Mesenchymal stem cell (in vitro differentiated cells and primary cell): Measurements from ENCODE around the gene CDH18.

Source experiments
- DNase-seq: peaks from one replicate; pipeline ENCODE4 v3.0.0-alpha.2; 2013
- H2AFZ ChIP-seq: one replicate; pipeline ENCODE4 v1.6.1; 2013; ENCODE audit warnings: low read depth, mild to moderate bottlenecking, control low read depth, inconsistent platforms, low read length, moderate library complexity
- H2AK5ac ChIP-seq: 2 replicates; pipeline ENCODE4 v1.6.1; 2013; ENCODE audit warnings: low read length, moderate library complexity, mild to moderate bottlenecking, inconsistent platforms; ENCODE audit not compliant: severe bottlenecking
- H2BK120ac ChIP-seq: one replicate; pipeline ENCODE4 v1.6.1; 2013; ENCODE audit warnings: low read depth, mild to moderate bottlenecking, inconsistent platforms, low read length, moderate library complexity
- H2BK12ac ChIP-seq, 2 experiments: one replicate each; pipeline ENCODE4 v1.6.1; 2013; ENCODE audit warnings: inconsistent platforms in 2 of 2, low read length in 2 of 2, mild to moderate bottlenecking in 2 of 2, moderate library complexity in 2 of 2, control low read depth in 1 of 2
- H2BK15ac ChIP-seq: one replicate; pipeline ENCODE4 v1.6.1; 2013; ENCODE audit warnings: mild to moderate bottlenecking, low read depth, inconsistent platforms; ENCODE audit not compliant: poor library complexity, severe bottlenecking
- H2BK5ac ChIP-seq: 2 replicates; pipeline ENCODE4 v1.6.1; 2013; ENCODE audit warnings: low read depth, mild to moderate bottlenecking, low read length, control low read depth, inconsistent platforms; ENCODE audit not compliant: poor library complexity, severe bottlenecking
- H3K14ac ChIP-seq, 2 experiments: one replicate each; pipeline ENCODE4 v1.6.1; 2013; ENCODE audit warnings: inconsistent platforms in 2 of 2, low read length in 2 of 2, control low read depth in 1 of 2, mild to moderate bottlenecking in 1 of 2, moderate library complexity in 1 of 2
- H3K18ac ChIP-seq, 2 experiments: one replicate each; pipeline ENCODE4 v1.6.1; 2013; ENCODE audit warnings: inconsistent platforms in 2 of 2, low read length in 2 of 2, control low read depth in 1 of 2, low read depth in 1 of 2, mild to moderate bottlenecking in 1 of 2
- H3K23ac ChIP-seq, 2 experiments: one replicate each; pipeline ENCODE4 v1.6.1; 2013; ENCODE audit warnings: inconsistent platforms in 2 of 2, low read length in 2 of 2, mild to moderate bottlenecking in 2 of 2, moderate library complexity in 2 of 2, control low read depth in 1 of 2
- H3K27ac ChIP-seq: 2 replicates; pipeline ENCODE4 v1.5.1; 2013; ENCODE audit warnings: mild to moderate bottlenecking, moderate library complexity, low read length, control low read depth, inconsistent platforms; ENCODE audit not compliant: poor library complexity, severe bottlenecking
- H3K27me3 ChIP-seq, 2 experiments: 2 replicates each; pipeline versions ENCODE4 v1.6.1 to v1.7.0; 2013; ENCODE audit warnings: low read length in 2 of 2, mild to moderate bottlenecking in 2 of 2, moderate library complexity in 2 of 2, control low read depth in 1 of 2, inconsistent platforms in 1 of 2; ENCODE audit not compliant: control insufficient read depth in 1 of 2, insufficient read depth in 1 of 2
- H3K36me3 ChIP-seq, 2 experiments: 2 replicates each; pipeline versions ENCODE4 v1.6.1 to v1.7.0; 2013; ENCODE audit warnings: low read length in 2 of 2, control low read depth in 1 of 2, inconsistent platforms in 1 of 2, low read depth in 1 of 2, mild to moderate bottlenecking in 1 of 2; ENCODE audit not compliant: insufficient read depth in 2 of 2, control insufficient read depth in 1 of 2
- H3K4ac ChIP-seq, 2 experiments: one replicate each; pipeline ENCODE4 v1.6.1; 2013; ENCODE audit warnings: inconsistent platforms in 2 of 2, low read length in 2 of 2, mild to moderate bottlenecking in 2 of 2, moderate library complexity in 2 of 2, control low read depth in 1 of 2, low read depth in 1 of 2
- H3K4me1 ChIP-seq: 2 replicates; pipeline ENCODE4 v1.6.1; 2013; ENCODE audit warnings: low read depth, low read length, control low read depth; ENCODE audit not compliant: control insufficient read depth, insufficient read depth
- H3K4me2 ChIP-seq: 2 replicates; pipeline ENCODE4 v1.6.1; 2013; ENCODE audit warnings: low read length, mild to moderate bottlenecking, inconsistent platforms; ENCODE audit not compliant: poor library complexity, severe bottlenecking
- H3K4me3 ChIP-seq, 2 experiments: 2 replicates each; pipeline versions ENCODE4 v1.5.1 to v1.7.0; 2013; ENCODE audit warnings: low read length in 2 of 2, mild to moderate bottlenecking in 2 of 2, control low read depth in 1 of 2, low read depth in 1 of 2; ENCODE audit not compliant: insufficient read depth in 1 of 2
- H3K79me1 ChIP-seq: replicated peaks from 2 replicates; pipeline ENCODE4 v1.6.1; 2013; ENCODE audit warnings: mild to moderate bottlenecking, control low read depth, low read length, inconsistent platforms; ENCODE audit not compliant: poor library complexity, severe bottlenecking
- H3K9ac ChIP-seq: 2 replicates; pipeline ENCODE4 v1.7.0; 2013; ENCODE audit warnings: mild to moderate bottlenecking, low read length, moderate library complexity
- H3K9me3 ChIP-seq: 2 replicates; pipeline ENCODE4 v1.7.0; 2013; ENCODE audit warnings: mild to moderate bottlenecking, low read length; ENCODE audit not compliant: control insufficient read depth
- H4K8ac ChIP-seq: one replicate; pipeline ENCODE4 v1.6.1; 2013; ENCODE audit warnings: inconsistent platforms, mild to moderate bottlenecking, low read length, moderate library complexity
- H4K91ac ChIP-seq: one replicate; pipeline ENCODE4 v1.6.1; 2013; ENCODE audit warnings: mild to moderate bottlenecking, low read length, inconsistent platforms
- WGBS: methylation state at CpG from one replicate; pipeline ENCODE4 v1.1.7; 2013; ENCODE audit warnings: mixed read lengths; 5-methylcytosine and 5-hydroxymethylcytosine counted together

Gene CDH18

DNA sequence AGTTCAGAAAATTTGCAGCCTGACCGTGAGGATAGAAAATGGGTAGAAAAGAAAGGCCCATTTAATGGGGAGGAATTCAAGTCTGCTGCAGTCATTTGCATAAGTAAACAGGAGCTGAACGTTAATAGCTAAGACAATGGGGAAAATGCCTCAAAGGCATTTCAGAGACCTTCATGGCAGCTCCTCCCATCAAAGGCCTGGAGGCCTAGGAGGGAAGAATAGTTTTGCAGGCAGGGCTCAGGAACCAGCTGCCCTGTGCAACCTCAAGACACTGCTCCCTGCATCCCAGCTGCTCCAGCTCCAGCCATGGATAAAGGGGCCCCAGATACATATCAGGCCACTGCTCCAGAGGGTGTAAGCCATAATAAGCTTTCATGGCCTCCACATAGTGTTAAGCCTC lies 32.2 kb upstream of the CDH18 start:
- H2BK15ac ChIP-seq, result no peak overlapping the region
- H3K4ac ChIP-seq, result no peak overlapping the region
- no peaks in the 10 kb centered on the region for H3K79me1 ChIP-seq
- H3K4me1 ChIP-seq, result no peaks in the 10 kb centered on the region
- H2BK120ac ChIP-seq, result no peak overlapping the region
- H4K8ac ChIP-seq, result no peak overlapping the region
- H3K9ac ChIP-seq, result no peak overlapping the region
- H3K4me3 ChIP-seq, result no peak overlapping the region
- no peak overlapping the region for H3K23ac ChIP-seq
- no peak overlapping the region for H3K4me2 ChIP-seq
- no peak for DNase-seq
- H3K18ac ChIP-seq, result no peak overlapping the region
- no peaks in the 10 kb centered on the region for H3K27me3 ChIP-seq
- H3K36me3 ChIP-seq, result no peaks in the 10 kb centered on the region
- no peak overlapping the region for H3K14ac ChIP-seq
- H3K27ac ChIP-seq, result no peak overlapping the region
- H2BK12ac ChIP-seq, result no peak overlapping the region
- no peak overlapping the region for H2AK5ac ChIP-seq
- WGBS, result 72% methylated on average over 2 of the region's 2 CpGs
- H4K91ac ChIP-seq, result no peak overlapping the region
- H3K9me3 ChIP-seq, result no peaks in the 10 kb centered on the region
- H2BK5ac ChIP-seq, result no peak overlapping the region
- H2AFZ ChIP-seq, result no peak overlapping the region

DNA sequence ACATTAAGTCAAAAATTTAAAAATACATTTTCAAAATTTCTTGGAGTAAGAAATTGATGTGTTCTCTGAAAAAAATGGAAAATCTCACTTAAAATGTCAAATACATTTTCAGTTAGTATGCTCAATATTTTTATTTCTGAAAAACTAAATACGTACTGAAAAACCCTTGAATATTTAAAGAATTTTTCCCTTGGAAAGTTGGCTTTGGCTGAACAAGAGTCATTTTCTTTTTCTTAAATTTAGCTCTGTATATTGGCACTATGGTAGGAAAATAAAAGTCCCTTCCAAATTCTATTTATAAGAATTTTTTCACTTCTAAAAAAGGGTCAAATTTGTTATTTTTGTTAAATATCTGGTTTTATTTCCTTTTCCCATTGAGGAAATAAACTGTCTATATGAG lies 29.0 kb upstream of the CDH18 start:
- Histone ChIP-seq H4K8ac (no peak overlapping the region), H3K4me2 (no peak overlapping the region), H2AK5ac (no peak overlapping the region), H3K4ac (no peak overlapping the region), H3K14ac (no peak overlapping the region), H3K36me3 (no peaks in the 10 kb centered on the region), H3K4me1 (no peaks in the 10 kb centered on the region), H3K27ac (no peak overlapping the region), H3K18ac (no peak overlapping the region), H3K4me3 (no peak overlapping the region), H4K91ac (no peak overlapping the region), H2AFZ (no peak overlapping the region), H2BK120ac (no peak overlapping the region), H3K23ac (no peak overlapping the region), H2BK12ac (no peak overlapping the region), H3K9ac (no peak overlapping the region), H2BK5ac (no peak overlapping the region), H3K9me3 (no peaks in the 10 kb centered on the region), H3K27me3 (no peaks in the 10 kb centered on the region), H3K79me1 (no peaks in the 10 kb centered on the region), H2BK15ac (no peak overlapping the region)
- DNase-seq, result no peak
- no CpG with 5 or more reads among the region's 1 CpG for WGBS

DNA sequence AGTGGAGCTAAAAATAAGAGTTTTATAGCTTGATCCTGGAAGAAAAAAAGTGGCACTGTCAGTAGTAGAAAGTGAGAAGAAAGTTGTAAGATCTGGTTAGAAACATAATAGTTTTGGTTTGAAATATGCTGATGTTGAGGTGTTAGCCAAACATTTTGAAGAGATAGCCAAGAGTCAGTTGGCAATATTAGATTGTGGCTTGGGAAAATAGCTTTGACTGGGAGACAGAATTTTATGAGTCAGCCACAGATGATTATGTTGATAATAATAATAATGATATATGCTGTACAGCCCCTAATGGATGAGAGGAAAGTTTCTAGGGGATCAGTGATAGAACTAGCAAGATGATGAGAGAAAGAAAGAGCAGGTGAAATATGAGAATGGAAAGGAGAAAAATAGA lies 12.4 kb upstream of the CDH18 start:
- Histone ChIP-seq H3K9me3 (no peaks in the 10 kb centered on the region), H3K4ac (no peak overlapping the region), H3K18ac (no peak overlapping the region), H2AK5ac (no peak overlapping the region), H2BK12ac (no peak overlapping the region), H3K14ac (no peak overlapping the region), H3K36me3 (no peaks in the 10 kb centered on the region), H3K79me1 (no peaks in the 10 kb centered on the region), H3K27ac (no peak overlapping the region), H3K27me3 (no peaks in the 10 kb centered on the region), H2BK120ac (no peak overlapping the region), H3K4me3 (no peak overlapping the region), H3K4me2 (no peak overlapping the region), H3K4me1 (no peaks in the 10 kb centered on the region), H2AFZ (no peak overlapping the region), H2BK15ac (no peak overlapping the region), H3K9ac (no peak overlapping the region), H4K91ac (no peak overlapping the region), H3K23ac (no peak overlapping the region), H2BK5ac (no peak overlapping the region), H4K8ac (no peak overlapping the region)
- DNase-seq, result no peak

DNA sequence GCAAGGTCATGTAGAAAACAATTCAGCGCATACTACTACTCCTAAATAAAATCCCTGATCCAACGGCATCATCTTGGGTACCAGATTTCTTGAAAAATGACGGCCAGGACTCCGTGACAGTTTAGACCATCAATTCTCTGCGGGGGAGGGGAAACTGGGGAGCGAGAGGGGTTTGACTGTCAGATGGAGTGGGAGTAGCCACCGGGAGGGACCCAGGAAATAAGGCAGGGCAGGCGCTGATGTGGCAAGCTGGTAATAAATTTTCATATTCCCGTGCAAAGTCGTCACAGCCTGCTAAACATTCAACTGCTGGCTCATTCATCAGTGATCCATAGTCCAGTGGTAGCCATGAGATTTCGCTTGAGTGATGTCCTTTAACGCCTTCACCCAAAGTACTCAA lies 457 bp upstream of the CDH18 start:
- H3K18ac ChIP-seq, result no peak overlapping the region
- H3K4me1 ChIP-seq, result peaks cover 5% of the 10 kb centered on the region
- no peak overlapping the region for H3K27ac ChIP-seq

More for the DNA sequence above, 457 bp upstream of the CDH18 start:
- Histone ChIP-seq H3K14ac (no peak overlapping the region), H3K79me1 (no peaks in the 10 kb centered on the region), H2BK12ac (no peak overlapping the region), H3K4ac (no peak overlapping the region), H4K91ac (no peak overlapping the region), H3K27me3 (peaks cover 0 to 17% of the 10 kb centered on the region in 2 experiments), H2BK15ac (no peak overlapping the region), H3K4me3 (peak overlapping the region; percentile 34 to 76), H2BK120ac (no peak overlapping the region), H3K9me3 (no peaks in the 10 kb centered on the region), H3K9ac (peak overlapping the region; percentile 19), H2AK5ac (no peak overlapping the region), H2BK5ac (no peak overlapping the region), H3K23ac (no peak overlapping the region), H2AFZ (no peak overlapping the region), H3K4me2 (peak overlapping the region; percentile 95), H4K8ac (no peak overlapping the region), H3K36me3 (no peaks in the 10 kb centered on the region)
- no peak for DNase-seq
- 45% methylated on average over 11 of the region's 12 CpGs for WGBS
